CD14-positive monocyte (primary cell): ENCODE data around the gene PHC3. TPM values are rescaled to one million over a fixed set of nuclear protein-coding genes. Genes with fewer than 3 reads are reported as not detected.

Source experiments
- DNase-seq, 3 donors: peaks; one replicate each; pipeline ENCODE4 v3.0.0-alpha.2; 2011 to 2022
- H2AFZ ChIP-seq: 2 replicates; pipeline ENCODE4 v1.6.0; 2012; ENCODE audit warnings: mild to moderate bottlenecking, low read depth, low read length, inconsistent platforms; ENCODE audit not compliant: insufficient read depth, poor library complexity, severe bottlenecking
- H3K27ac ChIP-seq, 2 donors: 1 replicate in 1 of 2; 2 replicates in 1 of 2; pipeline ENCODE4 v1.5.1; 2012 to 2013; ENCODE audit warnings: low read length in 2 of 2, control low read depth in 1 of 2, inconsistent platforms in 1 of 2, low read depth in 1 of 2, mild to moderate bottlenecking in 1 of 2
- H3K27me3 ChIP-seq, 2 donors: one replicate each; pipeline versions ENCODE4 v1.6.0 to v1.6.1; 2011 to 2013; ENCODE audit warnings: low read length in 2 of 2; ENCODE audit not compliant: control insufficient read depth in 2 of 2, insufficient read depth in 2 of 2
- H3K36me3 ChIP-seq, 2 donors: replicated peaks in 1 of 2; 1 replicate in 1 of 2; 2 replicates in 1 of 2; pipeline versions ENCODE4 v1.5.1 to v1.6.1; 2012 to 2013; ENCODE audit warnings: low read length in 2 of 2, control low read depth in 1 of 2, inconsistent platforms in 1 of 2, mild to moderate bottlenecking in 1 of 2; ENCODE audit not compliant: insufficient read depth in 2 of 2, control insufficient read depth in 1 of 2
- H3K4me1 ChIP-seq, 2 donors: 1 replicate in 1 of 2; 2 replicates in 1 of 2; pipeline versions ENCODE4 v1.5.1 to v1.6.1; 2012 to 2013; ENCODE audit warnings: low read length in 2 of 2, control low read depth in 1 of 2, inconsistent platforms in 1 of 2, mild to moderate bottlenecking in 1 of 2, moderate library complexity in 1 of 2; ENCODE audit not compliant: insufficient read depth in 2 of 2, control insufficient read depth in 1 of 2
- H3K4me2 ChIP-seq: replicated peaks from 2 replicates; pipeline ENCODE3; 2012; ENCODE audit warnings: low read length, moderate library complexity, mild to moderate bottlenecking; ENCODE audit not compliant: poor library complexity, severe bottlenecking; ENCODE audit errors: extremely low read depth
- H3K4me3 ChIP-seq, 3 experiments: fragments of 200-600 bp in 1 of 3; sonication (generic) in 1 of 3; replicated peaks in 1 of 3; 1 replicate in 2 of 3; 2 replicates in 1 of 3; pipeline ENCODE4 v1.5.1; 2011 to 2013; ENCODE audit warnings: low read length in 3 of 3, mild to moderate bottlenecking in 3 of 3, control low read depth in 2 of 3, low read depth in 2 of 3, inconsistent platforms in 1 of 3, moderate library complexity in 1 of 3
- H3K79me2 ChIP-seq: 2 replicates; pipeline ENCODE4 v1.6.0; 2012; ENCODE audit warnings: mild to moderate bottlenecking, control low read depth, inconsistent platforms, low read length, moderate library complexity; ENCODE audit not compliant: insufficient read depth
- H3K9ac ChIP-seq: 2 replicates; pipeline ENCODE4 v1.6.0; 2017; ENCODE audit warnings: low read length, mild to moderate bottlenecking; ENCODE audit not compliant: insufficient read depth, poor library complexity, severe bottlenecking
- H3K9me3 ChIP-seq, 2 donors: replicated peaks in 1 of 2; 1 replicate in 1 of 2; 2 replicates in 1 of 2; pipeline versions ENCODE4 v1.5.1 to v1.6.1; 2012 to 2013; ENCODE audit warnings: low read length in 2 of 2, control low read depth in 1 of 2; ENCODE audit not compliant: control insufficient read depth in 1 of 2, insufficient read depth in 1 of 2
- H4K20me1 ChIP-seq: 2 replicates; pipeline ENCODE4 v1.6.0; 2012; ENCODE audit warnings: mild to moderate bottlenecking, low read length, control low read depth, moderate library complexity; ENCODE audit not compliant: insufficient read depth
- H3K27ac Mint-ChIP-seq, 7 donors: one replicate each; pipeline ENCODE4 v1.8.0; 2020; ENCODE audit warnings: mild to moderate bottlenecking in 7 of 7, mixed read lengths in 7 of 7, moderate library complexity in 6 of 7, inconsistent platforms in 2 of 7
- H3K27me3 Mint-ChIP-seq, 3 donors: one replicate each; pipeline ENCODE4 v1.8.0; 2021 to 2022; ENCODE audit warnings: low read depth in 3 of 3, mild to moderate bottlenecking in 3 of 3, mixed read lengths in 3 of 3, moderate library complexity in 3 of 3, inconsistent platforms in 1 of 3
- H3K36me3 Mint-ChIP-seq, 2 donors: one replicate each; pipeline ENCODE4 v1.8.0; 2020; ENCODE audit warnings: mixed read lengths in 2 of 2, inconsistent platforms in 1 of 2, mild to moderate bottlenecking in 1 of 2
- H3K4me1 Mint-ChIP-seq: one replicate; pipeline ENCODE4 v1.8.0; 2020; ENCODE audit warnings: mild to moderate bottlenecking, mixed read lengths
- H3K4me3 Mint-ChIP-seq, 2 donors: one replicate each; pipeline ENCODE4 v1.8.0; 2020; ENCODE audit warnings: mild to moderate bottlenecking in 2 of 2, mixed read lengths in 2 of 2, moderate library complexity in 1 of 2
- H3K9me3 Mint-ChIP-seq, 7 donors: one replicate each; pipeline ENCODE4 v1.8.0; 2020 to 2022; ENCODE audit warnings: mixed read lengths in 7 of 7, mild to moderate bottlenecking in 6 of 7, moderate library complexity in 6 of 7, inconsistent platforms in 2 of 7
- WGBS: methylation state at CpG from one replicate; pipeline ENCODE4 v1.1.5; 2013; ENCODE audit warnings: missing lambda C conversion rate; ENCODE audit not compliant: insufficient coverage; 5-methylcytosine and 5-hydroxymethylcytosine counted together
- intact Hi-C, 2 donors: fragments of 100-400 bp; cut with micrococcal nuclease; formaldehyde crosslinking; loops; one replicate each; pipeline versions ENCODE4 v1.15.0 to v1.15.1; 2023
- polyA plus RNA-seq, 3 donors: library from polyadenylated mRNA; depleted of rRNA in 1 of 3; unstranded in 2 of 3; stranded (reverse) in 1 of 3; fragments of 300-500 nt in 2 of 3; fragments of >200 nt in 1 of 3; fragmentation: Illumina TruSeq in 2 of 3; gene quantifications; 1 replicate in 2 of 3; 2 replicates in 1 of 3; pipeline ENCODE4 v1.2.3, GENCODE V29; 2012 to 2021
- TF ChIP-seq, protein P1 (sequence below): fragments of 200-600 bp; IDR thresholded peaks from one replicate; pipeline ENCODE4 v1.8.0; 2022; ENCODE audit warnings: antibody characterized with exemption, mild to moderate bottlenecking

The PHC3 gene
- polyA plus RNA-seq, 3 donors = 7.5 to 26.1 (median 12.6) TPM

GRCh38 chr3:170159459-170159858 lies 22.1 kb downstream of the PHC3 start:
- no peak overlapping the region for H2AFZ ChIP-seq
- H3K27ac ChIP-seq = no peak overlapping the region
- WGBS = no CpG with 5 or more reads among the region's 1 CpG
- peaks cover 98% of the 10 kb centered on the region for H4K20me1 ChIP-seq
- intact Hi-C loops = no loop called here
- H3K4me3 ChIP-seq = no peak overlapping the region
- H3K27me3 ChIP-seq = no peaks in the 10 kb centered on the region
- no peaks in the 10 kb centered on the region for H3K27me3 Mint-ChIP-seq
- H3K27ac Mint-ChIP-seq = peak overlapping the region in 3 of 7 donors; percentile 27 to 76 (median 51)
- peaks cover 7 to 11% of the 10 kb centered on the region in 2 donors for H3K4me1 ChIP-seq
- peaks cover 96% of the 10 kb centered on the region for H3K79me2 ChIP-seq
- TF ChIP-seq, protein P1, sequence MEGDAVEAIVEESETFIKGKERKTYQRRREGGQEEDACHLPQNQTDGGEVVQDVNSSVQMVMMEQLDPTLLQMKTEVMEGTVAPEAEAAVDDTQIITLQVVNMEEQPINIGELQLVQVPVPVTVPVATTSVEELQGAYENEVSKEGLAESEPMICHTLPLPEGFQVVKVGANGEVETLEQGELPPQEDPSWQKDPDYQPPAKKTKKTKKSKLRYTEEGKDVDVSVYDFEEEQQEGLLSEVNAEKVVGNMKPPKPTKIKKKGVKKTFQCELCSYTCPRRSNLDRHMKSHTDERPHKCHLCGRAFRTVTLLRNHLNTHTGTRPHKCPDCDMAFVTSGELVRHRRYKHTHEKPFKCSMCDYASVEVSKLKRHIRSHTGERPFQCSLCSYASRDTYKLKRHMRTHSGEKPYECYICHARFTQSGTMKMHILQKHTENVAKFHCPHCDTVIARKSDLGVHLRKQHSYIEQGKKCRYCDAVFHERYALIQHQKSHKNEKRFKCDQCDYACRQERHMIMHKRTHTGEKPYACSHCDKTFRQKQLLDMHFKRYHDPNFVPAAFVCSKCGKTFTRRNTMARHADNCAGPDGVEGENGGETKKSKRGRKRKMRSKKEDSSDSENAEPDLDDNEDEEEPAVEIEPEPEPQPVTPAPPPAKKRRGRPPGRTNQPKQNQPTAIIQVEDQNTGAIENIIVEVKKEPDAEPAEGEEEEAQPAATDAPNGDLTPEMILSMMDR = no peak
- no peaks in the 10 kb centered on the region for H3K9me3 ChIP-seq
- no peak overlapping the region for H3K4me2 ChIP-seq
- H3K36me3 ChIP-seq = peaks cover 53 to 89% of the 10 kb centered on the region in 2 donors
- no peaks in the 10 kb centered on the region for H3K9me3 Mint-ChIP-seq
- H3K9ac ChIP-seq = no peak overlapping the region
- no peak overlapping the region for H3K4me3 Mint-ChIP-seq
- H3K4me1 Mint-ChIP-seq = peaks cover 17% of the 10 kb centered on the region
- no peak for DNase-seq
- peaks cover 42 to 81% of the 10 kb centered on the region in 2 donors for H3K36me3 Mint-ChIP-seq

DNA sequence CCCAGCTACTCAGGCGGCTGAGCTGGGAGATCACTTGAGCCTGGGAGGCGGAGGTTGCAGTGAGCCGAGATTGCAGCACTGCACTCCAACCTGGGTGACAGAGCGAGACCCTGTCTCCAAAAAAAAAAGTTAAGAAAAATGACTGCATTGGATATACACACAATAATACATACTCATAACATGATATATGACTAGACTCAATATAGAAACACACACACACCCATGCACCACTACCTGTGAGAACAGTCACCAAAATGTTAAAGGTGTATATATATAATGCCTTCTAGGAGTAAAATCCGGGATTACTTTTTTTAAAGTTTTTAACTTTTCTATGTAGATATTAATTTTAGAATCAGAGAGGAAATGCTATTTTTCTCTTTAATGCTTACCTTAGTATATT lies 25.9 kb downstream of the PHC3 start:
- peaks cover 27 to 51% of the 10 kb centered on the region in 2 donors for H3K36me3 ChIP-seq
- no peak for DNase-seq
- H2AFZ ChIP-seq = no peak overlapping the region
- WGBS = 85% methylated on average over 3 of the region's 5 CpGs
- Mint-ChIP-seq H3K36me3 (peaks cover 31 to 63% of the 10 kb centered on the region in 2 donors), H3K4me1 (peaks cover 30% of the 10 kb centered on the region), H3K9me3 (no peaks in the 10 kb centered on the region), H3K4me3 (no peak overlapping the region), H3K27me3 (no peaks in the 10 kb centered on the region), H3K27ac (no peak overlapping the region)
- no peak overlapping the region for H3K4me2 ChIP-seq
- peaks cover 94% of the 10 kb centered on the region for H3K79me2 ChIP-seq
- TF ChIP-seq, protein P1 = no peak
- no peak overlapping the region for H3K9ac ChIP-seq
- peaks cover 94% of the 10 kb centered on the region for H4K20me1 ChIP-seq
- H3K27ac ChIP-seq = peak overlapping the region in 1 of 2 donors; percentile 67
- H3K4me1 ChIP-seq = peaks cover 9 to 17% of the 10 kb centered on the region in 2 donors
- no peaks in the 10 kb centered on the region for H3K27me3 ChIP-seq
- H3K4me3 ChIP-seq = no peak overlapping the region
- intact Hi-C loops = no loop called here
- H3K9me3 ChIP-seq = no peaks in the 10 kb centered on the region
